ENCODE results near the gene THAP5.

The THAP5 gene, protein sequence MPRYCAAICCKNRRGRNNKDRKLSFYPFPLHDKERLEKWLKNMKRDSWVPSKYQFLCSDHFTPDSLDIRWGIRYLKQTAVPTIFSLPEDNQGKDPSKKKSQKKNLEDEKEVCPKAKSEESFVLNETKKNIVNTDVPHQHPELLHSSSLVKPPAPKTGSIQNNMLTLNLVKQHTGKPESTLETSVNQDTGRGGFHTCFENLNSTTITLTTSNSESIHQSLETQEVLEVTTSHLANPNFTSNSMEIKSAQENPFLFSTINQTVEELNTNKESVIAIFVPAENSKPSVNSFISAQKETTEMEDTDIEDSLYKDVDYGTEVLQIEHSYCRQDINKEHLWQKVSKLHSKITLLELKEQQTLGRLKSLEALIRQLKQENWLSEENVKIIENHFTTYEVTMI

DNA sequence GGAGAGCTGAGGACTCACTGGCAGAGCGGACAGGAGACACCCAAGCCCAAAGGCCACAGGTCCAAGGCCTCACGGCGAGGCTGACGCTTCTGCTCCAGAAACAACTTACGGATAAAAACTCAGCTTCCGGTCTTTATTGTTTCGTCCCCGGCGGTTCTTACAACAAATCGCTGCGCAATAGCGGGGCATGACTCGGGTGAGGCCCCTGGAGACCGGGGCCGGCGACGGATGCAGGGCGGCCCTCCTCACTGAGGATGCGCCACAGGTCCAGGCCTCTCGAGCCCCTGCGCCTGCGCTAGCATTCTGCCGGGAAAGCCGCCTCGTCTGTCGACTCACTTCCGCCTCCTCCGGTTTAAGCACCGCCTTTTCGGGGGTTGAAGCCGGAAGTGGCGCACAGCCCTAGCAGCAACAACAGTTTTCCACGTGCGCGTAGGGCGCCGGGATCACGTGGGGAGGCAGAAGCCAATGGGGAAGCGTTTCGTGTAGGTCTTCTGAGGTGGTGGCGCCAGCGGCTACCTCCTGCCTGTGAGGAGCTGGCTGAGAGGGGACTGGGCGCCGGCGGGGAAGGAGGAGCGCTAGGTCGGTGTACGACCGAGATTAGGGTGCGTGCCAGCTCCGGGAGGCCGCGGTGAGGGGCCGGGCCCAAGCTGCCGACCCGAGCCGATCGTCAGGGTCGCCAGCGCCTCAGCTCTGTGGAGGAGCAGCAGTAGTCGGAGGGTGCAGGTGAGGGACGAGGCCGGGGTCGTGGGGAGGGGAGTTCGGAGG is at the start of gene THAP5, which contains the start of gene DNAJB9:
Gene THAP5, minus strand, starts transcription at position 326 of the 765 bp plus-strand sequence. Its CDS starts 137 bp downstream, at position 189.
Gene DNAJB9, plus strand, starts transcription at position 494 of the 765 bp plus-strand sequence. CDS start 1,853 bp downstream, outside the sequence.
- peak; percentile 98 for DNase-seq

DNA sequence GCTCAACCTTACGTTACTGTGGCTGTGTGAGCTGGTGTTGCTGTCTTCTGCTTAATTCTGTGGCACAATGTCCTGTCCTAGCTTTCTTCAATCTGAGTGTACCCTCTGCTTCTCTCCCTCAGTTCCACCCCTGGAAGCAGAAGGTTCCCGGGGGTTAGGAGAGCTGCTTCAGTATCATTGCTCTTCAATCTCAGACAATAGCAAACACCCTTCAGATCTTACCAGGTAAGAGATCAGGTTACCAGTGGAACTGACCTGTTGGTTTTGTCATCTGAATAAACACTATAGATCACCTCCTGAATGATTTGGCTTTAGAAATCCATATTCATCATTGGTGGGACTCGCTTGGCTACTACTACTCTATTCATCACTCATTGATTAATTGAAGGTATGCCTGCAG is 48.5 kb upstream of the THAP5 start:
- DNase-seq = no peak

DNA sequence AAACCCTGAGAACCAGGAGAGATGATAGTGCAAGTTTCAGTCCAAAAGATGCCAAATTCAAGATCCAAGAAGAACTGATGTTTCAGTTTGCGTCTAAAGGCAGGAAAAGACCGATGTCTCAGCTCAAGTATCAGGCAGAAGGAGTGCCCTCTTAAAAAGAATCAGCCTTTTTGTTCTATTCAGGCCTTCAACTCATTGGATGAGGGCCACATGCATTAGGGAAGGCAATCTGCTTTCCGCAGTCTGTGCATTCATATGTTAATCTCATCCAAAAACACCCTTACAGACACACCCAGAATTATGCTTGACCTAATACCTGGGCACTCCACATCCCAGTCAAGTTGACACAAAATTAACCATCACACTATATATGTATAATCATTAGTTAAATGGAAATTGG is 45.4 kb upstream of the THAP5 start:
- DNase-seq = no peak

DNA sequence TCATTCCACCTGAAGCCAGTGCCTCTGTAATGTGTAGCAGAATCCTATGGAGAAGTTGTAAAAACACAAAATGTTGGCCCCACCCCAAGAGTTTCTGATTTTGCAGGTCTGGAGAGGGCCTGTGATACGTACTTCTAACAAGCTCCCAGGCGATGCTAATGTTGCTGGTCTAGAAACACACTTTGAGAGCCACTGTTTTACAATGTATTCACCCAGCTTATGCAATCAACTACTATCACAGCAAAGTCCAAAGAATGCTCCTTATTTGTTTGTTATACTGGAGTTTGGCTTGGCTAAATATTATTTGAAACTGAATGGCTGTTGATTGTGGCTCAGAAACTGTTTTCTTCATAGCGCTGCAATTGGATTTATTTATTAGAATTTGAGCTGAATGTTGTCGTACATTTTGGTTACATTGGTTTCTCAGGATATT is 44.5 kb upstream of the THAP5 start:
- DNase-seq = no peak

DNA sequence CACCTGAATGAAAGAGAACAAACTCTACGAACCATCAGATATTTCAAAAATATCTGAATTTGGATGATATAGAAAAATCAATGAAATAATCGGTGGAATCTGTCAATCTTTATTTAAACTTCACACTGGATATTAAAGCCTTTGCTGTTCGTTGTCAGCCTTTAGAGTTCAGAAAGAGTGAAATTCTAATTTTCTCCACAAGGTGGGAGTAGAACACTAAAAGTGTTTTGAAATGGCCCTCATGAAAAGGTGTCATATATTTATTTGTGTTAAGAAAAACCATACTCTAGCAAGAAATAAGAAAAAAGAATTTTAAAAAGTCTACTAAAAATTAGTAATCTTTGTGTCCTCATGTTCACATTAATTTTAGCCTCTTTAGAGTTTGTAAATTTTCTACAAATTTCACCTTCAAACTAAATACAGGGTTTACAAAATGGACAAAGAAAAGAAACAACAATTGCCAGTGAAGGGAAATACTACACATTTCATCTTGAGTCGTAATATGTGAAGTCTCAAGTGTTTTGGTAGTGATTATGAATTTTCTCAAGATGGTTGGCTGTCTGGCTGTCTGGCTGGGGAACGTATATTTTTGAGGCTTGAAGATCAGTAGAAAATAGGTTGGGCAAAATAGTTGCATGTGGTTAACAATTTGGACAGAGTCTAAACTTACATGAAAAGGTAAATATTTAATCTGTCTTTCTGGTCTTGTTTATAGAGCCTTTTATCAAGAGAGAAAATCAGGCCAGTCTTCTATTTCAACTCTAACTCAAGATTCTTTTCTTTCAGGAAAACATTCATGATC is 43.8 kb upstream of the THAP5 start:
- peak; percentile 50 for DNase-seq

DNA sequence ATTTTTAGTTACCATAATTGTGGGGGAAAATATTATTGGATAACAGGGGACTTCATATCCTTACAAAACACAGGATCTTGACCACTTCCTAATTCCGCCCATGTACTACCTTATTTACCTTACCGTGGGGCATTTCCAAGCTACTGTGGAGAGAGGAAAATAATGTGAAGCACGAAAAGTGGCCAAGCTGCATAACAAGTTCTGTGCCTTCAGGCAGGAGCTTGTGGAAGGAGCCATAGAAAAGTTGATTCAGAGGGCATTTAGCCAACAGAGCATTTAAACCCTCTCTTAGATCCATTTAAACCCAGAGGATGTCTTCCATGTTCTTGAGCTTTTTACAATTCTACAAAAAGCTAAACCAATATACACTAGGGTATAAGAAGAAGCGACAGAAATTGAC is 41.8 kb upstream of the THAP5 start:
- no peak for DNase-seq

DNA sequence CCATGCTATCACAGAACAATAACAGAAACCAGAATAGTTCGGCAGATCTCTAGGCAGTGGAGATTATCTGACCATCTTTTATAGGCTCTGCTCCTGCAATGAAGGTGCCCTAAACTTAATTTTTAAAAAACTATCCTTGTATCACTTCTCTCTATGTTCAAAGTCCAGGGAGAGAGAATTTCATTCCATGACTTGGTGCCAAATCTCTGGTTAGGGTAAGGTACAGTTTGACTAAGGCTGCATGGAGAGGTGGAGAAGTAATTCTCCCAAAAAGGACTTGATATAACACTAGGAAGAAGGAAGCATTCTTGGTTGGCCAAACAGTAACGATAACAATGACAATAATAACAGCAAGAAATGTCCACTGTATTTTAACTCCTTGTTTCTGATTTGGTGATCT is 40.1 kb upstream of the THAP5 start:
- DNase-seq = no peak

DNA sequence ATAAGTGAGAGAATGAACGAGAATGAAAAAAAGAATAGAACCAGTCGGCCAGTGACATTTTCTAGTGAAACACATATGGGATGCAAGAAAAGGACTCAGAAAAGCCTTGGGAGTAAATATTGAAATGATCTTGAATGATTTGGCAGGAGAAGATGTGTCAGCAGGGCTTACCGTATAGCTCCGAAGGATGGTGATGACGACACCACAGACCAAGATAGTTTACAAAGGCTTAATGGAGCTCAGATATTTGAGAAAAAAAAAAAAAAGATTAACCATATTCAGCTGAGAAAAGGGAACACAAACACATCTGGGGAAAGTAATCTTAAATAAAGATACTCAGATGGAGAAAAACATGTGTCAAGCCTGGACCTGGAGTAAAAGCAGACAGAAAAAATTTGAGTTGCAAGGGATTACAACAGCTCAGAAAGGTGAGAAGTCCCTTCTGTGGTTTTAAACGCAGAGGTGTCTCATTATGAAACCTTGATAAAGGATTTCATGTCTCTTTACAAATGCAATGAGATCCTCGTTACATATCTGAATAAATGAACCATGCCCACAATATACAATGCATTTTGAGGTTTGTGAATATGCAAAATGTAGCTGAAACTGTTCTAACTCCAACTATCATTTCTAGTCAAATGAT is 36.2 kb upstream of the THAP5 start:
- no peak for DNase-seq

DNA sequence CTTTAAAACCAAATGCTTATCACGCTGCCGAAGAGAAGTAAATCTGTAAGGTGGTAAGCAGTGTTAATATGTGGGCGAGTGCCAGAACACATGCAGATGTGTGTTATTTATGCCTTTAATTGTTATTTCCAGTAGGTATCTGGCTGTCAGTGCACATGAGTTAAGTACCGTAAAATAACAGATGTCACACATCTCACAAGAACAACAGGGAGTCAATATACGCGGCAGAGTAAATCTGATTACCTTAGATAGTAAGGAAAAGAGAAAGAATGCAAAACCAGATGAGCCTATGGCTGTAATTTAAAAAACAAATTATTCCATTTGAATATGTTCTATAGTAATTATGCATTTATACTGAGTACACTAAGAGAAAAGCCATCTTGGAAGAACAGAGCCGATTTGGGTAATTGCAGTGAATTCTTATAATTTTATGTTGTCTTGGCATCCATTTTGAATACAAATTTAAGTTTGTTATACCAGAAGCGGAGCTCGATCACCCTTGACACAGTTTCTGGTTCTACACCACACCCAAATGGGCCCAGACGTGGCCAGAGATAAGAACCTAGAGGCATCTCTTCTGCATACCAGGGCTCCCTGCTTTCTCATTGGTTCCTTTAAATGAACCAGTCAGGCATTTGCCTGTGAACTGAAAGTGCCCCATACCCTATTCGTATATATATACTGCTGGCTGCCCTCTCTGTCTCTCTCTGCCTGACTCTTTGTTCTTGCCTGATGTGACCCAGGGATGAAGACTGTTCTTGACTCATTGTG is 35.0 kb upstream of the THAP5 start:
- DNase-seq = no peak

DNA sequence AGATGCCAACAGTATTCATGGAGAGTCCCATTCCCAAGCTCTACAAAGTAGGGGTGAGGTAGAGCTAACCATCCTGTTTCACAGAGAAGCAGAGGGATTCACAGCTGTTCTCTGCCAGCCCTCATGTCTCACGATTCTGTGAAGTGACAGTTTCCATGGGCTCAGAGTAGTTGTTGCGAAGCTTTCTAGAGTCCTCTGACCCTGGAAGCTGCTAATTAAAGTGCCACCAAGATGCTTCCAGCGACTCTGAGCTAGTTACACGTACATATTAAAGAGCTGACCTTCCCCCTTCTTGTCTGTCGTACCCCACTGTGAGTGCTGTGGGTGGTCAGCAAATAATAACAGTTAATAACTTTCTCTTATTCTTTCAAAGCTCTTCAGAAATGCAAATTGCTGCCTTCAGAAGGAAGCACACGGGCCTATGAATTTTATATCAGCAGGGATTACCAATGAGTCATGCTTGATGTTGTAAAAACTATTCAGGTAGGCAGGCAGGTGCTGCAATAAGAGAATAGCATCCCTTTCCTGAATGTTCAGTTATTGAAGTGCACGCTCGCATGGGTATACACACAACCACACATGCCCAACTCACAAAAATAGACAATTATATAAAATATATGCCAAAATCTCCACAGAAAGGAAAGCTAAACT is 34.3 kb upstream of the THAP5 start:
- peak; percentile 74 for DNase-seq

DNA sequence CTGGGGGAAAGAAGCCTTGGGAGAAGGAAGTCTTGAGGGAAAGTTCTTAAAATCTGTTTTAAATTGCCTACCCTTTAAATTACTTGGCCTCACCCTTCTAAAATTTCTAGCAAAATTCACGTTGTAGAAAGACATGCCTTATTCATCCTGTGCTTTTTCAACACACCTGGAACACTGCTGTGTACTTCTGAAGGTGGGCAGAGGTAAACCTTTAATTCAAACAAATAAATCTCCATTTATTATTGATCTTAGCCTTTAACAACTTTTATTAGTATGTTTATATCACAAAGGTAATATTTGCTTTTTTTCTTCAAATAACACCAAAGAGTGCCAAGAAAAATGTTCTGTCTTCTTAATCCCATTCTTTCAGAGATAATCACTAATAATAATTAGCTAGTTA is 30.9 kb upstream of the THAP5 start:
- DNase-seq = no peak

DNA sequence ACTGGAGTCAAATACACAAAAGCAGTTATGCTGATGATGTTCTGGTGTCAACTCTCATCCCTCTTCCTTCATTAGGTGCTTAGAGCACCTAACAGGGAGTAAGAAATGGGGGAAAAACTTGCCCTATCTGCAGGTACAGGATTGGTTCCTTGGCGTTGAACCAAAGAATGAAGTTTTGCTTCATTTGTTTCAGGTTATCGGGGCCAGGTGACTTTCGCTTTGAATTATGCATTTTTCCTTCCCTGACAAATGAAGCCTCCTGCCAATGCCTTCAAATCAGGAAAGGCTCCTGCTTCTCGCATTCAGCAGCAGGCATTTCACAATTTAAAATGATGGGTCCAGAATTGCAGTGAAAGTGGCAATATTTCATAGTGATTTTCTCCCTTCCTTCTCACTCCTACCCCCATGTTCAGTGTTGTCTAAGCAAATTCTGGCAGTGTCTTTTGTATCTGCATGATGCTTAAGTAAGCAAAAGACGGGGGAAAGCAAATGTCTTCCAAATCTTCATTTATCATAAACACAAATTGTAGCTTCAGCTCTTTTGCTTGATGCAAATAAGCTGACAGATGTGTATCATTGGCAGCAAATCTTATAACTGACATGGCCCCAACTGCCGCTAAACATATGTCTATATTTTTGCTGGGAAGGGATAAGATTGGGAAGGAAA is 29.5 kb upstream of the THAP5 start:
- DNase-seq = no peak

DNA sequence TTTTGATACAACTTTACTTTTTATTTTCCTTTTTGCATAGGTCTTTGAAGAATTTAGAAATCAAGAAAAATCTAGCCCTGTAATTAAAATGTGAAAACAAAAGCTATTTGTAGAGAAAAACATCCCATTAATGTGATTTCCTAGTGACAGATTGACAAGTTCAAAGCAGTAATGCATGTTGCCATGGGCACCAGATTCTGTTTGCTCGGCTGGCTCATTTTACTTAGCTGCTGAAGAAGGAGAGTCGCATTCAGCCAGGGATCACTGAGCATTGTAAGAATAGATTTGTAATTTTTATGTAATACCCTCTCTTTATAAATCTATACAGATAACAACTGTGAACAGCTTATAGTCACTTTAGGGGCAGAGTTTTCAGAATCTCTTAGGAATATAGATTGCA is 28.6 kb upstream of the THAP5 start:
- peak; percentile 28 for DNase-seq

DNA sequence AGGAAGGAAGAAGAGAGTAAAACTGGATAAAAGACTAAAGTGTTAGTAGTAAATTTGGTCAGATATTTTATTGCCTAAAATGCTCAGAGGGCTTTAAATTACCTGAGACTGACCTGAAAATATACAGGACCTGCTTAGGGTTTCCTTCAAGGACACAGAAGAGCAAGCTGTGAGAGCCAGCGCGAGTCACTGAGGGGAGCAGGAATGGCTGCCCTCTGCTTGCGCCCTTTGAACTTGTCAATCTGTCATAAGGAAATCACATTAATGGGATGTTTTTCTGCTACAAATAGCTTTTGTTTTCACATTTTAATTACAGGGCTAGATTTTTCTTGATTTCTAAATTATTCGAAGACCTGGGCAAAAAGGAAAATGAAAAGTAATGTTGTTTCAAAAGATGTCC is 27.1 kb upstream of the THAP5 start:
- no peak for DNase-seq

DNA sequence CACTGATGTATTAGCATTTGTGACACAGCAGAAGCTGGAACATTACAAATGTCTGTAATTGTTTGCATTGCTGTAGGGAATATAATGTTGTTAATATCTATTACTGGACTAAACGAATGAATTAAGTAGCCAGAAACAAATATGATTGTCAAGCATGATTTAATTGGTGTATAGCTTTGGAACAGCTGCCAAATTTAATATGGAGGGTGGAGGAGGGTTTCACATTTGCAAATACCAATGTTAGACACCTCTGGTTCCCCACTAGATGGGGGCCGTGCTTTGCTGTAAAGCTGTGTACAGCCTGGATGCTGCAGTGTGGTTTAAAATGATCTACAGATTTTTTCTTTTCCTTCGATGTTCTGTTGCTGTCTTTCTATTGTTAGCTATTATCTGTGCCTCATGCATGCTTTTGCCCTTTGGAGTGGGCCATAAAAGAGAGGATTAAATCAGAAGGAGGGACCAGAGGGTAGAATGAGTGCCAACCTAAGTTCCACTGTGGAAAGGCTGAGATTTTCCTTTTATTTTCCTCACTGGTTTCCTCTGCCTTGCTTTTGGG is 23.2 kb upstream of the THAP5 start:
- DNase-seq = peak; percentile 15

DNA sequence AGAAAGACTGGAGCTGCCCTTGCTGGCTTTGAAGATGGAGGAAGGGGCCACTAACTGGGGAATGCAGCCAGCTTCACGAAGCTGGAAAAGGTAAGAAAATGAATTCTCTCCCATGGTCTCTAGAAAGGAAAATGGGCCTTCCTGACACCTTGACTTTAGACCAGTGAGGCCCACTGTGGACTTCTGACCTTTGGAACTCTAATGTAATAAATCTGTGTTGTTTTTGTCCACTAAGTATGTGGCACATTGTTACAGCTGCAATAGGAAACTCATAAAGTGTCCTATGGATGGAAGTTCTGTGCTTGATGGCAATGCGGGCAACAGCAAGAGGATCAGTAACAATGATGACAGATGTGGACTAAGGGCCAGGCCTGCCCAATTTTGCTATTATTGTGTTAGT is 21.1 kb upstream of the THAP5 start:
- no peak for DNase-seq

DNA sequence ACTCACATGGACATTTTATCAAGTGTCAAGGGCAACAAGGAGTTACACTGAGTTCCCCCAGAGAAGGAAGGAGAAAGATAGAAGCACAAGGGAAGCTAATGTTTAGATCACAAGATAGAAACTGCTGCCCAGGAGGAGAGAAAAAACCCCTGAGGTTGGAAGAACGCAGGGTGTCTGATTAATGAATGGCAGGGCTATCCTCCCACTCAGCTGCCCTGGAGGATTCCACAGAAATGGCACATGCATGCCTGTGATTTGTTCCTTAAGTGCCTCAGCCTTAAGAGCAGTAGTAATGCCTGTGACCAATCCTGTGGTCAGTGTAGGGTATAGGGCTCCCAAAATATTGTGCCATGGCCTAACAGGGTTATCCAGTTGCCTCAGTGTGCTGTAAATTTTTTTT is 20.4 kb upstream of the THAP5 start:
- no peak for DNase-seq

DNA sequence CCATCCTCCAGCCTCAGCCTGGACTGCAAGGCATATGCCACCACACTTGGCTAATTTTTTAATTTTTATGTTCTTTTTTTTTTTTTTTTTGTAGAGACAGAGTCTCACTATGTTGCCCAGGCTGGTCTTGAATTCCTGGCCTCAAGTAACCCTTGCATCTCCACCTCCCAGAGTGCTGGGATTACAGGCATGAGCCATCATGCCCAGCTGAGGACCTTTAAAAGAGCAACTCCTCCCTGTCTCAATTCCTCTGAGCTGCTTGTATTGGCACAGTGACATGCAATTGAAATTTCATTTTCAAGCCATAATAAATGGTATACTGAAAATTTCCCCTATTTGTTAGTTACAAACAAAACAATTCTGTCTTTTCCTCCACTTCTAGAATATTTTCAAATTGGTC is 19.7 kb upstream of the THAP5 start:
- no peak for DNase-seq

DNA sequence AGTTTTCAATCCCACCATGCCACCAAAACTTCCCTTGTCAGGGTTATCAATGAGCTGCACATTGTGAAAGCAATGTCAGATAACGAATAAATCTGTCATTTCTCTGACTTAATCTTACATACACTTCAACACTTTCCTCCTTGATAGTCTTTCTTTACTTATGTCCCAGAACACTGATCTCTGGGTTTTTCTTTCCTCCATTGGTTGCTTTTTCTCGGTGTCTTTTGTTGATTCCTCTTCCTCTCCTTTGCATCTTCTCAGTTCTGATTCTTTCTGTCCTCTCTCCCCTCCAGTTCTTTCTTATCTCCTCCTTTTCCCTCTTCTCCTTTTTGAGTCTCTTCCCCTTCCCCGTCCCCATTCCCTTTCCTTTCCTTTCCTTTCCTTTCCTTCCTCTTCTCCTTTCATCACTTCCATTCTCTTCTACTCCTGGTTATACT is 16.8 kb upstream of the THAP5 start:
- DNase-seq = no peak

DNA sequence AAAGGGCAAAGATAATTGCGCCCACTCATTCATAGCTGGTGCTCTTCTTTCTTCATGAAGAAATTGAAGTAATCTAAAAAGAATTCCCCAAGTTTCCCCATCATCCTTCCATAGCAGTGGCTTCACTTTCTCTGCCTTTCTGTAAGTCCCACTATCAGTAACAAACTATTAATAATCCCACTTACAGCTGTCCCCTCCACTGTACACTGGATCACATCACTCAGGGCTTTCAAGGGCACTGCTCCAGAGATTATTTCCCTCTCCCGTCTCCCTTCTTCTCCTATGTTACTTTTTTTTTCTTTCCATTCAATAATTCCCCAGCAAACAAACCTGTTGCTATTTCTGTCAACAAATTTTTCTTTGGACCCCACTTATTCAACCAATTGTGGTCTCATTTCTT is 16.3 kb upstream of the THAP5 start:
- no peak for DNase-seq

DNA sequence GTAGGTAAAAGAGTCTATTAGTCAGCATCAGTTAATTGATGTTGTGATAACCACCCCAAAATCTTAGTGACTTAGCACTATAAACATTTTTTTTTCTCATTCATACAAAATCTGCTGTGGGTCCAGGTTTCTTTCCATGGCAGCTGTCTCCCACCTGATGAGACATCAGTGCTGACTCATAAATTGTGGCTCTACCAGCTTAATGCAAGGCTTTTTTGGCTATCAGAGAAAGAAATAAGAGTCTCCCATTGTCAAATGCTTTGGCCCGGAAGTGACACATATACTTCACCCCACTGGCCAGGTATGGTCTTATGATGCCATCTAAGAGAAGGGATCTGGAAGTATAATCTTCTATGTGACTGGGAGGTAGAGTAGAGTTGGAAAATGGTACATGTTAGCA is 14.7 kb upstream of the THAP5 start:
- DNase-seq = no peak
